Panc1 (cell line): ENCODE data around the gene MAPRE2. TPM values are rescaled to one million over a fixed set of nuclear protein-coding genes. Genes with fewer than 3 reads are reported as not detected.
"Not testable (repeated sequence)": the region's sequence is repeated elsewhere in the genome, so short reads cannot be mapped to it uniquely, and the experiment has no call there.

Source experiments
- ATAC-seq: fragments of 200-7000 bp; cut with Tn5 transposase; 2 replicates; pipeline ENCODE4 v1.9.1; 2020; ENCODE audit warnings: mild to moderate bottlenecking, moderate library complexity
- BruUV-seq: library from RNA; stranded (reverse); fragments of 400-500 nt; replicated peaks from 2 replicates; lab custom pipeline; 2021; lab: Mats Ljungman, UMichigan
- CTCF ChIA-PET: fragments of 300-600 bp; sonication (Branson Sonifier 250); formaldehyde crosslinking; loops from one replicate; lab custom pipeline; 2022; ENCODE audit warnings: antibody characterized with exemption; lab: Charles Lee
- POLR2A ChIA-PET: fragments of 300-600 bp; sonication (Branson Sonifier 250); formaldehyde crosslinking; loops from one replicate; lab custom pipeline; 2022; ENCODE audit warnings: antibody characterized with exemption; lab: Charles Lee
- DNase-seq: peaks from one replicate; pipeline ENCODE4 v3.0.0-alpha.2; 2010; ENCODE audit warnings: low read depth, low spot score
- H3K27ac ChIP-seq: 2 replicates; pipeline ENCODE4 v1.5.1; 2011; ENCODE audit warnings: mild to moderate bottlenecking, low read length, inconsistent platforms
- H3K27me3 ChIP-seq: fragments of 200-500 bp; sonication (Bioruptor generic); 2 replicates; pipeline ENCODE4 v1.6.0; 2014; ENCODE audit warnings: low read length, inconsistent platforms; ENCODE audit not compliant: control insufficient read depth, insufficient read depth
- H3K36me3 ChIP-seq: fragments of 200-500 bp; sonication (Bioruptor generic); 2 replicates; pipeline ENCODE4 v1.5.1; 2014; ENCODE audit warnings: inconsistent platforms, mild to moderate bottlenecking, low read length, moderate library complexity; ENCODE audit not compliant: control insufficient read depth, insufficient read depth
- H3K4me1 ChIP-seq: 2 replicates; pipeline ENCODE4 v1.5.1; 2011; ENCODE audit warnings: inconsistent platforms, mild to moderate bottlenecking, low read length, moderate library complexity; ENCODE audit not compliant: control insufficient read depth, insufficient read depth
- H3K4me3 ChIP-seq, 2 experiments: 2 replicates each; pipeline ENCODE4 v1.5.1; 2011 to 2012; ENCODE audit warnings: low read depth in 2 of 2, low read length in 2 of 2, mild to moderate bottlenecking in 2 of 2, inconsistent platforms in 1 of 2, moderate library complexity in 1 of 2
- H3K9me3 ChIP-seq: fragments of 200-500 bp; sonication (Bioruptor generic); 2 replicates; pipeline ENCODE4 v1.5.1; 2014; ENCODE audit warnings: low read depth, mild to moderate bottlenecking, inconsistent platforms, low read length, moderate library complexity; ENCODE audit not compliant: control insufficient read depth, insufficient read depth
- POLR2AphosphoS5 ChIP-seq: IDR thresholded peaks from 2 replicates; pipeline ENCODE4 v1.6.1; 2012; ENCODE audit warnings: mild to moderate bottlenecking, low read depth, low read length, moderate library complexity
- REST ChIP-seq, 2 experiments: IDR thresholded peaks; 2 replicates each; pipeline ENCODE4 v1.6.1; 2011 to 2012; ENCODE audit warnings: low read depth in 2 of 2, control low read depth in 1 of 2, low read length in 1 of 2, mild to moderate bottlenecking in 1 of 2, moderate library complexity in 1 of 2; ENCODE audit not compliant: insufficient read depth in 1 of 2
- SIN3A ChIP-seq: IDR thresholded peaks from 2 replicates; pipeline ENCODE4 v1.6.1; 2012; ENCODE audit warnings: low read depth, mild to moderate bottlenecking, low read length, moderate library complexity, borderline replicate concordance; ENCODE audit not compliant: insufficient read depth
- TCF7L2 ChIP-seq: IDR thresholded peaks from 2 replicates; pipeline ENCODE4 v1.6.1; 2011; ENCODE audit warnings: mild to moderate bottlenecking, low read depth, low read length, inconsistent platforms
- in situ Hi-C: cut with HindIII; loops from 2 replicates; pipeline ENCODE4 v1.10.0; 2016; ENCODE audit warnings: low sequenced_read_pairs, low pct_unique_long_range_greater_than_20kb
- intact Hi-C: fragments of 100-400 bp; cut with micrococcal nuclease; formaldehyde crosslinking; loops from one replicate; pipeline ENCODE4 v1.10.0; 2022; ENCODE audit not compliant: unreplicated experiment
- total RNA-seq: library from RNA; stranded (reverse); gene quantifications from one replicate; pipeline ENCODE4 v1.2.1, GENCODE V29; 2021; ENCODE audit not compliant: unreplicated experiment
- TF ChIP-seq, protein P1 (sequence below): fragments of 450-650 bp; IDR thresholded peaks from 2 replicates; pipeline ENCODE4 v1.5.1; 2017; ENCODE audit warnings: mild to moderate bottlenecking

MAPRE2 gene
- total RNA-seq, 1 experiment from 2014 or later = 14.1 TPM

DNA sequence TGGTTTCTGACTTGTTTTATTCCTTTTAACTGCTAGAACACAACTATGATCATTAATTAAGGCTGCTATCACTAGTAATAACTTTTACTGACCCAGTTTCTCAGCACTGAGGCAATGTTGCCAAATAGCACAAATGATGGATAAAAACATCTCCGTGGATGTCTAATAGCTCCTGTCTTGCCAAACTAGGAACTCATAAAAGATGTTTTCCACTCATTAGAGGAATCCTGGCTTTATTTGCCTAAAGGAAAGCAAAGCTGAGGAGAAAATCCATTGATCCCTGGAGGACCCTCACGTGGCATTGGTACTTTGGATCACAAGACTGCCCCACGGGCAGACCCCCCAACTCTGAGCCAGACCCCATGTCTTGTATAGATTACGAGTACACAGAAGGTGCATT, 103.5 kb downstream of the MAPRE2 start:
- Histone ChIP-seq H3K36me3 (no peaks in the 10 kb centered on the region), H3K27me3 (no peaks in the 10 kb centered on the region), H3K27ac (no peak overlapping the region), H3K4me3 (no peak overlapping the region), H3K4me1 (no peaks in the 10 kb centered on the region), H3K9me3 (no peaks in the 10 kb centered on the region)
- intact Hi-C loops (loop anchor here (2.0 to 5.0 kb wide), 2 partner anchors 138 to 277 kb away; no protein-coding TSS in a partner anchor), in situ Hi-C loops (no loop called here)
- CTCF ChIA-PET = no interaction called here
- ATAC-seq (no peak), DNase-seq (no peak)
- BruUV-seq = no TSS peak
- POLR2A ChIA-PET = no interaction called here
- TF ChIP-seq REST (IDR thresholded peaks at IDR 0.05; ENCODE audit: insufficient read depth in 1 of 2, low read depth in 2 of 2, low read length in 1 of 2) = no peak
- TF ChIP-seq, protein P1, sequence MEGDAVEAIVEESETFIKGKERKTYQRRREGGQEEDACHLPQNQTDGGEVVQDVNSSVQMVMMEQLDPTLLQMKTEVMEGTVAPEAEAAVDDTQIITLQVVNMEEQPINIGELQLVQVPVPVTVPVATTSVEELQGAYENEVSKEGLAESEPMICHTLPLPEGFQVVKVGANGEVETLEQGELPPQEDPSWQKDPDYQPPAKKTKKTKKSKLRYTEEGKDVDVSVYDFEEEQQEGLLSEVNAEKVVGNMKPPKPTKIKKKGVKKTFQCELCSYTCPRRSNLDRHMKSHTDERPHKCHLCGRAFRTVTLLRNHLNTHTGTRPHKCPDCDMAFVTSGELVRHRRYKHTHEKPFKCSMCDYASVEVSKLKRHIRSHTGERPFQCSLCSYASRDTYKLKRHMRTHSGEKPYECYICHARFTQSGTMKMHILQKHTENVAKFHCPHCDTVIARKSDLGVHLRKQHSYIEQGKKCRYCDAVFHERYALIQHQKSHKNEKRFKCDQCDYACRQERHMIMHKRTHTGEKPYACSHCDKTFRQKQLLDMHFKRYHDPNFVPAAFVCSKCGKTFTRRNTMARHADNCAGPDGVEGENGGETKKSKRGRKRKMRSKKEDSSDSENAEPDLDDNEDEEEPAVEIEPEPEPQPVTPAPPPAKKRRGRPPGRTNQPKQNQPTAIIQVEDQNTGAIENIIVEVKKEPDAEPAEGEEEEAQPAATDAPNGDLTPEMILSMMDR = no peak
- TF ChIP-seq POLR2AphosphoS5 = no peak
- TF ChIP-seq TCF7L2 = no peak
- no peak for TF ChIP-seq SIN3A

- H3K27ac ChIP-seq, ATAC-seq, BruUV-seq, H3K36me3 ChIP-seq, H3K9me3 ChIP-seq, in situ Hi-C loops, H3K4me1 ChIP-seq, intact Hi-C loops, DNase-seq, H3K4me3 ChIP-seq, H3K27me3 ChIP-seq, CTCF ChIA-PET, POLR2A ChIA-PET: not testable (repeated sequence)
Observed at GRCh38 chr18:35150195-35150594, 109.0 kb downstream of the MAPRE2 start.

GRCh38 chr18:35153609-35154272, 112.5 kb downstream of the MAPRE2 start:
- no peak for ATAC-seq
- intact Hi-C loops (no loop called here), in situ Hi-C loops (no loop called here)
- POLR2A ChIA-PET = no interaction called here
- H3K27ac ChIP-seq = no peak overlapping the region
- no peak for DNase-seq
- TF ChIP-seq REST (IDR thresholded peaks at IDR 0.05; ENCODE audit: insufficient read depth in 1 of 2, low read depth in 2 of 2, low read length in 1 of 2) = no peak
- no peak for TF ChIP-seq TCF7L2
- TF ChIP-seq, protein P1 = no peak
- no peak for TF ChIP-seq POLR2AphosphoS5
- TF ChIP-seq SIN3A = no peak
- BruUV-seq = no TSS peak
- no peaks in the 10 kb centered on the region for H3K4me1 ChIP-seq
- CTCF ChIA-PET = no interaction called here
- no peaks in the 10 kb centered on the region for H3K27me3 ChIP-seq
- H3K36me3 ChIP-seq = no peaks in the 10 kb centered on the region
- H3K9me3 ChIP-seq = no peaks in the 10 kb centered on the region
- no peak overlapping the region for H3K4me3 ChIP-seq
